Stimulated activated CD4-positive, alpha-beta T cell treated with anti-CD3 and anti-CD28 coated beads, Interleukin-4, amount 100 ng/mL, for 24 hours (primary cell): ENCODE measurements around the gene COX10.
"Not testable (repeated sequence)": the region's sequence is repeated elsewhere in the genome, so short reads cannot be mapped to it uniquely, and the experiment has no call there.

Experiments
- DNase-seq: peaks from one replicate; pipeline ENCODE4 v3.0.0-alpha.2; 2020

COX10 gene

DNA sequence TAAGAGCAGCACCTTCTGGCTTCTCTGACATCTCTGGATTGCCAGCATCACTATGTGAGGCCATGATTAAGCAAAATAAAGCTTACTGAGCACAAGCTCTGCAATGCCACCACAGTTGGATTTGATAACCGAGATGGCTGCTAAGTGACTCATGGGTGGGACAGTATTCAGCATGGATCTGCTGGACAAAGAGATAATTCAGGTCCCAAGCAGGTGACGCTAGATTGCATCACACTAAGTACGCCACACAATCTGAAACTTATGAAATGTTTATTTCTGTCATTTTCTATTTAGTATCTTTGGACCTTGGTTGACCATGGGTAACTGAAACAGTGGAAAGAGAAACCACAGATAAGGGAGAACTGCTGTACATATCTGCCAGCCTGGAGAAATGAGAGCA lies 139.9 kb downstream of the COX10 start:
- DNase-seq, result no peak

DNA sequence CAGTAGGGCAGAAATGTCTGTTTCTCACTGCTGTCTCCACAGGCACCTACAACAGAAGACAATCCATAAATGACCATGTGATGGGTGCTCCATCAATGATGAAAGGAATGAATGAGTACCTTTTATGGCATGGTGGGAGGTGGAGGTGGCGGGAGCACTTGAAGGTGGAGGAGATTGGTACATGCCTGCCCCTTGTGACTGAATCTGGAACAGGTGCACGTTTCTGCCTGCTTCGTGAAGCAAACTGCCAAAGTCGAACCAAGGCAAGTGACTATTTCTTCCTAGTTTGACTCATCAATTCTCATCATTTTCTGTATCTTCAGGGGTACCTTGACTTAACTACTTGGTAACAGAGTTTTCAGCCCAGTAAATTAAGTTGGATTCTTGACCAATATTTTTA lies 141.9 kb downstream of the COX10 start:
- no peak for DNase-seq

DNA sequence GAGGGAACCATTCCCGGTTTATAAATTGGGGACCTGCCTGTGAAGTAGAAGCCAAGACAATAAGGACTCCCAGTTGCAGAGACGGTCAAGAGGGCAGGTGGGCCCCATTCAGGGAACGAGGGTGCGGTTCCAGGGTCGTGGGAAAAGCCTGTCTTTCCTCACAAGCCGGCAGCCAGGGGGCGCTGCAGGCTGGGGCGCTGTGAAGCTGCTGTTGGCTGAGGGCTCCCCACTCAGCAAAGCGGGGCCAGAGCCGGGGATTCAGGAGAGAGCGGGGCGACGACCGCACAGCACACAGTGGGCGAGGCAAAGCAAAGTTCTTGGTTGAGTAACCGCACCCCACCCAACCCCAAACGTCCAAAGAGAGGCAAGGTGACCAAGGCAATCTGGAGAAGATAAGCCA lies 142.5 kb downstream of the COX10 start:
- no peak for DNase-seq

DNA sequence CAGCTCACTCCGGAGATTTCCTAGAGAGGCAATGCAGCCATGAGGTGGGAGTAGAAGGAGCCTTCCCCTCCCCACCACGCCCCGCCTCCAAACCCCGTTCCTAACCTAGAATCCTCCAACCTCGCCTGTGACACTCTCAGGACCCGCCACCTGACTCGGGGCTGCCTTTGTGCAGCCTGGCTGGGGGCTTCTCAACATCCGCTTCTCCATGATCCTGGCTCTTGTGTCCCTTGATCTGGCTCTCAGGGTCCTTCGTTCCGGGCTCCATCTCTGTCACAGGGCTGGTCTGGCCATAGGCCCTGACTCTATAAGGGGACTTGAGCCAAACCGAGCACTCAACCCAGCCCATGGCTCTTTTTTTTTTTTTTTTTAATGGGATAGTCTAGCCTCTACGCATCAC lies 143.1 kb downstream of the COX10 start:
- no peak for DNase-seq

DNA sequence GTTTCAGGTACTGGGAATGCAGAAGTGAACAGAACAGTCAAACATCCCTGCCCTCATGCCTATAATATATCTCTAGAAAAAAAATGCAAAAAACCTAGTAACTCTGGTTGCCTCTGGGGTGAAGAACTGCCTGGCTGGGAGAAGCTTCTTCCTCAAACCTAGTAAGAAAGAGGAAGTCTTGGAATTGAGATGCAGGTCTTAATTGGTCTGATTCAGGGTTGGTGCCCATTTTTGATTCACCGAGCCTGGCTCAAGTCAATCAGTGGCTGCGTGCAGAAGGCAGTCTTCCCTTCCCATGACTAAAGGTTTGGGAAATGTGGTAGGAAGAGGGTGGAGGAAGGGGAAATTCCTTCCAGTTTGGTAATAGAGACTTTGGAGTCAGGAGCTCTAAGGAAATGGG lies 145.0 kb downstream of the COX10 start:
- DNase-seq, result no peak

DNA sequence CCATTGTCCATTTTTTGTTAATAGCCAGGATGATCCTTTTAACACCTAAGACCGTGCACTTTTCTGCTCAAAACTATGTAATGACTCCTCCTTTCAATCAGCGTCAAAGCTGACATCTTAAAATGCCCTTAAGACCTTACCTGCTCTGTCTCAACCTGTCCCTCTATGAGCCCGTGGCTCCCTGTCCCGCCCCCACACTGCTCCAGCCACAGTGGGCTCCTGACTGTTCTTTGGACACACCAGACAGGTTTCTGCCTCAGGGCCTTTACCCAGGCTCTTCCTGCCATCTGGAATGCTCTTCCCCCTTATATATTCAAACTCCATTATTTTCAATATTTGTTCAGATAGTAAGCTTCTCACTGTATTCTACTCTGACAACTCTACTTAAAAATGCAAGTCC lies 153.3 kb downstream of the COX10 start:
- DNase-seq, result no peak

DNA sequence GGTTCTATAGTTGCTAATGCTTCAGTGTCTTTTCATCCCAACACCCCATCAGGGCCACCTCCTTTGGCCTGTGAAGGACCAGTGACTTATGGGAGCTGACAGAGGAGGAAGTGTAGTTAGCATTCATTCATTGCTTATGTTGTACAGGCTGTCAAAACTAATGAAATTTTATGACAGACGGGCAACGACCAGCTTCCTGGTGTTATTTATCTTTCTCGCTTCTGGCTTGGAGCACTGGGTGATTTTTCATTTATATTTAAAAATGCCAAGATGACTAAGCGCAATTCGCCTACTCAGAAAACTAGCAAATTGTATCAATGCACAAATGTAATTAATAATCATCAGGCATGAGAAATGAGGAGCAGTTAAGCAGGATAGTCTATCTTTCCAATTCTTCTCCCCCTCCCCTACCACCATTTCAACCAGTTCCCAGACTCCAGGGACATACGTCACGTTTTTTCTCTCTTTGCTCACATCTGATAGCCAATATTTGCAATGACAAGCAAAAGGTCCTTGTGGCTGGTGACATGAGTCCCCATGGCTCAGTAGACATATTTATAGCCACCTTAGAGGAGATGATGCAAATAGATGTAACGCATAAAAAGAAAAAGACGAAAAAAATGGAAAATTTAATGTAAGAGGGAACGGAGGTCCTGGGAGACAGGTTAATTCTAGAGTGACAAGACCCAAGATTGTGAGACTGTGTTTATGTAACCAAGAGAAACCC lies 156.1 kb downstream of the COX10 start:
- DNase-seq, result no peak

DNA sequence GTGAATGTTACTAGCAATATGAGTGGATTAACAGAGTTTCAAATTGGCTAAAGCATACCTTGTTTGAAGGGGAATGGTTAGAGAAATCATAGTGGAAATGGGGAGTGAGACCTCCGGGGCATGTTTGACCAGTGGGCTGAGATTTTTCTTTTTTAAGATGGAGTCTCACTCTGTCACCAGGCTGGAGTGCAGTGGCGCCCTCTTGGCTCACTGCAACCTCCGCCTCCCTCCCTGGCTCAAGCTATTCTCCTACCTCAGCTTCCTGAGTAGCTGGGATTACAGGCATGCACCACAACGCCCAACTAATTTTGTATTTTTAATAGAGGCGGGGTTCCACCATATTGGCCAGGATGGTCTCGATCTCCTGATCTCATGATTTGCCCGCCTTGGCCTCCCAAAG lies 157.7 kb downstream of the COX10 start:
- no peak for DNase-seq

DNA sequence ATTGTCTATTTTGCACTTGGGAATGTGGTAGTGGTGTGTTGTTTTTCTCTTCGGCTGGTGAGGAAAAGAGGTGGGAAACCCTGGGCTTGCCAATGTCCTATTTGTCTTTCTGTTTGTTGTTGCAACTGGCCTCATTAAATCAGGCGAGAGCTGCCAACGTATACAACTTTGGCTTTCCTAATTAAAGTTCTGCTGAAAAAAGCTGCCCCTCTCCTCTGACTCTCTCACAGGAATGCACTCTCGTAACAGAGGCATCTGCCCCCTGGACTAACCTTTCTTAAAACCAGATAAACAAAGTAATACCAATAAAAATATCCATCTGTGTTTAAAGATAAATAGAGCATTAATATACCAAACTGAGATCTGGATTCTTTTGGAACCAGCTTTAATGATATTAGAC lies 159.6 kb downstream of the COX10 start:
- DNase-seq, result no peak

DNA sequence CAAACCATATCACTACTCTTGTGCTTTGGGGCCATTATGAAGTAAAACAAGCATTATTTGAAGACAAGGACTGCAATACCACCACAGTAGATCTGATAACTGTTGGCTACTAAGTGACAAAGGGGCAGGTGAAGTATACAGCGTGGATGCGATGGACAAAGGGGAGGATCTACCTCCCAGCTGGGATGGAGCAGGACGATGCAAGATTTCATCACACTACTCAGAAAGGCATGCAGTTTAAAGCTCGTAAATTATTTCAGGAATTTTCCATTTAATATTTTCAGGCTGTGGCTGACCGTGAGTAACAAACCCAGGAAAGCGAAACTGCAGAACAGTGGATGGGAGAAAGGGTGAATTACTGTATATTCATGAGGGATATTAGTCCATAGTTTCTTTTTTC lies 161.9 kb downstream of the COX10 start:
- not testable (repeated sequence) for DNase-seq

DNA sequence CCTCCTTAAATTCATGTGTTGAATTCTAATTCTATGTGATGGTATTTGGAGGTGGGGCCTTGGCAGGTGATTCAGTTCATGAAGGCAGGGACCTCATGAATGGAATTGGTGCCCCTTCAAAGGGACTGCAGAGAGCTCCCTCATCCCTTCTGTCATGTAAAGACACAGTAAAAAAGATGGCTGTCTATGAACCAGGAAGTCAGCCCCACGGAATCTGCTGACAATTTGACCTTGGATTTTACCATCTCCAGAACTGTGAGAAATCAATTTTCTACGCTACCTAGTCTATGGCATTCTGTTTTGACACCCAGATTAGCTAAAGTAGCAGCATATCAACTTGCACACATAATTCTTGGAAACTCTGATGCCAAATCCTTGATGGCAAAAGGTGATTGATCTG lies 165.7 kb downstream of the COX10 start:
- not testable (repeated sequence) for DNase-seq

DNA sequence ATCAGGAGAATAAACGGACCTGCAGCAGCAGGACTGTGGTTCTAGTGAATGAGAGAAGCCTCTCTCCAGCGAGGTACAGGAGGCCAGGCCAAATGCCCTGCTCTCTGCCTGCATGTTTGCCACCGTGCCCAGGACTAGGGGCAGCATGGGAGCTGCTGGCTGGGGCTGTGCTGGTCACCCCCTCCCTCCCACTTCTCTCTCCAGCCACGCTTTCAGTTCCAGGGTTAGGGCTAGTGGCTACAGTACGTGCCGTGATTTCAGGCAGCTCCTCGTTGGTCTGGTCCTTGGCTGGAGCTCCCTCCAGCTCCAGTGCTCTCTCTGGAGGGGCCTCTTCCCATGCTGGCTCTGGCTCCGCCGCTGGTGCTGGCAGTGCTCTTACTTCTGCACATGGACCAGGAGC lies 166.7 kb downstream of the COX10 start:
- DNase-seq, result not testable (repeated sequence)

DNA sequence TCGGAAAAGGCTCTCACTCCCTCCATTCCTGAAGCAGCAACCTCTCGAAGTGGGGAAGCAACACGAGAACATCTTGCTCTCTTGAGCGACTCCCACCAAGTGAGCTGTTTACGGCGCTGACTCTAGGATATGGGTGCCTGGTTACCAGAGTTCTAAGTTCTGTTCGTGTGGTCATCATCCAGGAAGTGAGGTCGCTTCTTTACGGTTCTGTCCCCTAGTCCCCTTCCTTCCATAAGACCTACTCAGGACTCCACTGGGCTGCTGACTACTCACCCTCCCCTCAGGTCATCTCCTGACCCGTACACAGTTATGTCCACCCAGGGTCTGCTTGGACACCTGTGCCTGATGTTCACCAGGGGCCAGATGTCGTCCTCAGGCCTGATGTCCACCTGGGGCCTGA lies 167.5 kb downstream of the COX10 start, which contains the start of gene CDRT15:
Gene CDRT15 (minus strand): TSS at position 101 of the 400 bp plus-strand sequence. CDS start 29 bp downstream, at position 72.
- not testable (repeated sequence) for DNase-seq

DNA sequence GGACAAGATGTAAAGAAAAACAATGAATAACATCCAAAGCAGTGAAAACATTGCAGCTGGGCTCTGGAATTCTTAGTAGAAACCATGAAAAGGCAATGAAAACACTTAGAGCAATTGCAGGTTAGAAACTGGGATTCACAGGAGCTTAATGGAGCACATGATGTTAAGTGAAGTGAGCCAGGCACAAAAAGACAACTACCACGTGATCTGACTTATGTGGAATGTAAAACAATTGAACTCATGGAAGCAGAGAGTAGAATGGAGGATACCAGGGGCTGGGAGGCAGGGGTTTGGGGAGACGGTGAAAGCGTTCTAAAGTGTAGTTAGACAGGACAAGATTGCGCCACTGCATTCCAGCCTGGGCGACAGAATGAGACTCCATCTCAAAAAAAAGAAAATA lies 170.0 kb downstream of the COX10 start:
- not testable (repeated sequence) for DNase-seq

DNA sequence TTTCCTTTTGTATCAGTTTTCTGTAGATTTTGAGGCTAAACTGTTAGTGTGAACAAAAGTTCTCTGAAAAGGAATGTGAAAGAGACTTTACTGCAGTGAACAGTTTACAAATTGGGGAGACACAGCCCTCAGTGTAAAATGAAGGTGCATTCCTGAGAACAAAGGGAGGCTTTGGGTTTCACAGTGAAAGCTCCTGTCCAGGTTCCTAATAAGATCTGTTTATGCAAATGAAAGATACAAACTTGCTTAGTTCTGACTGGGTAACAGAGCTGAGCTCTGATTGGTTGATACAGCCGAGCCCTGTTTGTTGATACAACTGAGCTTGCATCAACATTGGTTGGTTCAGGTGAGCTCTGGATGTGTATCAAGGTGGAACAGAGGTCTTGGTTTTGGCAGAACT lies 175.7 kb downstream of the COX10 start:
- DNase-seq, result no peak

DNA sequence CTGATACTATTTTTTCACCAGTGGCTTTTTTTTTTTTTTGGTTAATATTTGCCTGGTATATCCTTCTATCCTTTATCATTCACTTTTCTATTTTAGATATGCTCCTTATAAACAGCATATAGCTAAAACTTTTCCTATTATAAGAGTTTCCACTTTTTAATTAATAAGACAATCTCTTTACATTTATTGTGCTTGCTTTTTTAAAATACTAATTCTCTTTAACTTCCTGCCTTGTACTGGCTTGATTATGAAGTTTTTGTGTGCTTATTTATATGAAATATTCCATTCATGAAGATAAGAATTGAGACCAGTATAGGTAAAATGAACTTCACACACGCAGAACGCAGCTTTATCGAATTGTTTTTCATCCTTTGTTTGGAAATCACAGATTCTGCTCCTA lies 176.3 kb downstream of the COX10 start:
- no peak for DNase-seq
